ENCODE results near the gene SNTG2.

DNA sequence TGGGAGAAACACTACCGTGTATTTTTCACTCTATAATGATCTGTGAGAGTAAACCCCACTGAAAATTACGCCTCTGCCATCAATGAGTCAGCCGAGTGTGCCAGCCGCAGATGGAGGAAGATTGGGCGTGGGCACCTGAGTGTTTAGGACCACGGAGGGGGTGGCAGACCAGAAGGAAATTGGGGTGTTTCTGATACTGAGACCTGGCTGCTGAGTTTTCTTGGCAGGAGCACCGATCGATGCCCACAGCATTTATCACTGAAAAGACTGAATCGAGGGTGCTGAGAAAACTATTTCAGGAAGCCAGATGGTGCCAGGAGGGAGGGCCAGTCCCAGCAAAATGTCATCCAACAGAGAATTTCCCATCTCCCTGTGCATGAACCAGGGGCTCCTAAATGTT lies 370.7 kb downstream of the SNTG2 start:
- no peak for TF ChIP-seq PPARA (CRISPR knock-in tag; IDR thresholded peaks at IDR 0.05; ENCODE audit: borderline replicate concordance)
- TF ChIP-seq OSR1 (CRISPR knock-in tag; IDR thresholded peaks at IDR 0.05): no peak
- TF ChIP-seq, protein P1, sequence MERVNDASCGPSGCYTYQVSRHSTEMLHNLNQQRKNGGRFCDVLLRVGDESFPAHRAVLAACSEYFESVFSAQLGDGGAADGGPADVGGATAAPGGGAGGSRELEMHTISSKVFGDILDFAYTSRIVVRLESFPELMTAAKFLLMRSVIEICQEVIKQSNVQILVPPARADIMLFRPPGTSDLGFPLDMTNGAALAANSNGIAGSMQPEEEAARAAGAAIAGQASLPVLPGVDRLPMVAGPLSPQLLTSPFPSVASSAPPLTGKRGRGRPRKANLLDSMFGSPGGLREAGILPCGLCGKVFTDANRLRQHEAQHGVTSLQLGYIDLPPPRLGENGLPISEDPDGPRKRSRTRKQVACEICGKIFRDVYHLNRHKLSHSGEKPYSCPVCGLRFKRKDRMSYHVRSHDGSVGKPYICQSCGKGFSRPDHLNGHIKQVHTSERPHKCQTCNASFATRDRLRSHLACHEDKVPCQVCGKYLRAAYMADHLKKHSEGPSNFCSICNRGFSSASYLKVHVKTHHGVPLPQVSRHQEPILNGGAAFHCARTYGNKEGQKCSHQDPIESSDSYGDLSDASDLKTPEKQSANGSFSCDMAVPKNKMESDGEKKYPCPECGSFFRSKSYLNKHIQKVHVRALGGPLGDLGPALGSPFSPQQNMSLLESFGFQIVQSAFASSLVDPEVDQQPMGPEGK (CRISPR knock-in tag; IDR thresholded peaks at IDR 0.05; ENCODE audit: borderline replicate concordance): no peak
- no peak for TF ChIP-seq ISL1 (CRISPR knock-in tag; IDR thresholded peaks at IDR 0.05)
- TF ChIP-seq, protein P2, sequence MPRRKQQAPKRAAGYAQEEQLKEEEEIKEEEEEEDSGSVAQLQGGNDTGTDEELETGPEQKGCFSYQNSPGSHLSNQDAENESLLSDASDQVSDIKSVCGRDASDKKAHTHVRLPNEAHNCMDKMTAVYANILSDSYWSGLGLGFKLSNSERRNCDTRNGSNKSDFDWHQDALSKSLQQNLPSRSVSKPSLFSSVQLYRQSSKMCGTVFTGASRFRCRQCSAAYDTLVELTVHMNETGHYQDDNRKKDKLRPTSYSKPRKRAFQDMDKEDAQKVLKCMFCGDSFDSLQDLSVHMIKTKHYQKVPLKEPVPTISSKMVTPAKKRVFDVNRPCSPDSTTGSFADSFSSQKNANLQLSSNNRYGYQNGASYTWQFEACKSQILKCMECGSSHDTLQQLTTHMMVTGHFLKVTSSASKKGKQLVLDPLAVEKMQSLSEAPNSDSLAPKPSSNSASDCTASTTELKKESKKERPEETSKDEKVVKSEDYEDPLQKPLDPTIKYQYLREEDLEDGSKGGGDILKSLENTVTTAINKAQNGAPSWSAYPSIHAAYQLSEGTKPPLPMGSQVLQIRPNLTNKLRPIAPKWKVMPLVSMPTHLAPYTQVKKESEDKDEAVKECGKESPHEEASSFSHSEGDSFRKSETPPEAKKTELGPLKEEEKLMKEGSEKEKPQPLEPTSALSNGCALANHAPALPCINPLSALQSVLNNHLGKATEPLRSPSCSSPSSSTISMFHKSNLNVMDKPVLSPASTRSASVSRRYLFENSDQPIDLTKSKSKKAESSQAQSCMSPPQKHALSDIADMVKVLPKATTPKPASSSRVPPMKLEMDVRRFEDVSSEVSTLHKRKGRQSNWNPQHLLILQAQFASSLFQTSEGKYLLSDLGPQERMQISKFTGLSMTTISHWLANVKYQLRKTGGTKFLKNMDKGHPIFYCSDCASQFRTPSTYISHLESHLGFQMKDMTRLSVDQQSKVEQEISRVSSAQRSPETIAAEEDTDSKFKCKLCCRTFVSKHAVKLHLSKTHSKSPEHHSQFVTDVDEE (CRISPR knock-in tag; IDR thresholded peaks at IDR 0.05): no peak
- TF ChIP-seq, protein P3, sequence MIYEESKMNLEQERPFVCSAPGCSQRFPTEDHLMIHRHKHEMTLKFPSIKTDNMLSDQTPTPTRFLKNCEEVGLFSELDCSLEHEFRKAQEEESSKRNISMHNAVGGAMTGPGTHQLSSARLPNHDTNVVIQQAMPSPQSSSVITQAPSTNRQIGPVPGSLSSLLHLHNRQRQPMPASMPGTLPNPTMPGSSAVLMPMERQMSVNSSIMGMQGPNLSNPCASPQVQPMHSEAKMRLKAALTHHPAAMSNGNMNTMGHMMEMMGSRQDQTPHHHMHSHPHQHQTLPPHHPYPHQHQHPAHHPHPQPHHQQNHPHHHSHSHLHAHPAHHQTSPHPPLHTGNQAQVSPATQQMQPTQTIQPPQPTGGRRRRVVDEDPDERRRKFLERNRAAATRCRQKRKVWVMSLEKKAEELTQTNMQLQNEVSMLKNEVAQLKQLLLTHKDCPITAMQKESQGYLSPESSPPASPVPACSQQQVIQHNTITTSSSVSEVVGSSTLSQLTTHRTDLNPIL (CRISPR knock-in tag; IDR thresholded peaks at IDR 0.05; ENCODE audit: low read depth): no peak
- TF ChIP-seq ZFP30 (CRISPR knock-in tag; IDR thresholded peaks at IDR 0.05): no peak
